B cell (primary cell): ENCODE data around the gene DPP9. TPM values are rescaled to one million over a fixed set of nuclear protein-coding genes. Genes with fewer than 3 reads are reported as not detected.

Experiments used
- ATAC-seq: fragments of 200-7000 bp; cut with Tn5 transposase; one replicate; pipeline ENCODE4 v1.10.0; 2021; ENCODE audit warnings: low read depth, mild to moderate bottlenecking, moderate number of reproducible peaks, moderate library complexity
- CTCF ChIA-PET: fragments of 350-600 bp; sonication (Branson Sonifier 250); formaldehyde crosslinking; loops from one replicate; lab custom pipeline; 2021; ENCODE audit warnings: antibody characterized with exemption, inconsistent platforms; lab: Charles Lee
- POLR2A ChIA-PET: fragments of 350-600 bp; sonication (Branson Sonifier 250); formaldehyde crosslinking; loops from one replicate; lab custom pipeline; 2021; ENCODE audit warnings: antibody characterized with exemption; lab: Charles Lee
- DNase-seq: peaks from one replicate; pipeline ENCODE4 v3.0.0; 2013
- H2AFZ ChIP-seq: 2 replicates; pipeline ENCODE4 v1.6.1; 2012; ENCODE audit warnings: mild to moderate bottlenecking, low read depth, low read length; ENCODE audit not compliant: insufficient read depth, poor library complexity, severe bottlenecking
- H3K27ac ChIP-seq, 2 donors: 1 replicate in 1 of 2; 2 replicates in 1 of 2; pipeline ENCODE4 v1.5.1; 2012 to 2013; ENCODE audit warnings: low read length in 2 of 2, mild to moderate bottlenecking in 2 of 2, moderate library complexity in 1 of 2
- H3K27me3 ChIP-seq, 4 experiments: fragments of 200-600 bp in 1 of 4; sonication (generic) in 1 of 4; replicated peaks in 1 of 4; 1 replicate in 2 of 4; 2 replicates in 2 of 4; pipeline versions ENCODE4 v1.6.1 to v1.7.0; 2013 to 2016; ENCODE audit warnings: low read length in 3 of 4, mild to moderate bottlenecking in 2 of 4, mixed read lengths in 1 of 4, moderate library complexity in 1 of 4; ENCODE audit not compliant: insufficient read depth in 4 of 4, control insufficient read depth in 3 of 4; ENCODE audit errors: control extremely low read depth in 1 of 4
- H3K36me3 ChIP-seq, 2 experiments: replicated peaks in 1 of 2; 1 replicate in 1 of 2; 2 replicates in 1 of 2; pipeline versions ENCODE4 v1.6.1 to v1.7.1; 2013; ENCODE audit warnings: low read length in 1 of 2; ENCODE audit not compliant: insufficient read depth in 2 of 2, control insufficient read depth in 1 of 2; ENCODE audit errors: control extremely low read depth in 1 of 2, extremely low read depth in 1 of 2
- H3K4me1 ChIP-seq, 2 donors: fragments of 200-600 bp in 1 of 2; sonication (generic) in 1 of 2; 1 replicate in 1 of 2; 2 replicates in 1 of 2; pipeline versions ENCODE4 v1.5.1 to v1.6.1; 2013 to 2017; ENCODE audit warnings: low read length in 2 of 2; ENCODE audit not compliant: control insufficient read depth in 2 of 2, insufficient read depth in 2 of 2
- H3K4me2 ChIP-seq: replicated peaks from 2 replicates; pipeline ENCODE3; 2012; ENCODE audit warnings: mild to moderate bottlenecking, low read depth, low read length; ENCODE audit not compliant: poor library complexity, severe bottlenecking
- H3K4me3 ChIP-seq, 5 experiments: fragments of 200-600 bp in 1 of 5; sonication (generic) in 1 of 5; 1 replicate in 3 of 5; 2 replicates in 2 of 5; pipeline versions ENCODE4 v1.5.1 to v1.7.0; 2011 to 2016; ENCODE audit warnings: low read length in 4 of 5, mild to moderate bottlenecking in 4 of 5, low read depth in 2 of 5, control low read depth in 1 of 5, moderate library complexity in 1 of 5; ENCODE audit not compliant: insufficient read depth in 1 of 5; ENCODE audit errors: control extremely low read depth in 1 of 5, extremely low read depth in 1 of 5
- H3K79me2 ChIP-seq: fragments of 200-600 bp; sonication (generic); one replicate; pipeline ENCODE4 v1.6.0; 2016; ENCODE audit warnings: low read length; ENCODE audit not compliant: control insufficient read depth, insufficient read depth
- H3K9ac ChIP-seq: fragments of 200-600 bp; sonication (generic); 2 replicates; pipeline ENCODE4 v1.6.1; 2017; ENCODE audit warnings: mild to moderate bottlenecking, low read length, moderate library complexity
- H3K9me3 ChIP-seq, 3 donors: one replicate each; pipeline versions ENCODE4 v1.6.1 to v1.7.1; 2013; ENCODE audit warnings: low read length in 2 of 3; ENCODE audit not compliant: control insufficient read depth in 2 of 3, insufficient read depth in 1 of 3; ENCODE audit errors: control extremely low read depth in 1 of 3
- H4K20me1 ChIP-seq: 2 replicates; pipeline ENCODE4 v1.6.0; 2012; ENCODE audit warnings: mild to moderate bottlenecking, low read length; ENCODE audit not compliant: insufficient read depth, control insufficient read depth, poor library complexity, severe bottlenecking
- H3K27ac Mint-ChIP-seq: one replicate; pipeline ENCODE4 v1.8.0; 2021; ENCODE audit warnings: mixed read lengths
- H3K27me3 Mint-ChIP-seq: one replicate; pipeline ENCODE4 v1.8.0; 2021; ENCODE audit warnings: mixed read lengths
- H3K4me1 Mint-ChIP-seq: one replicate; pipeline ENCODE4 v1.8.0; 2021; ENCODE audit warnings: mixed read lengths
- H3K4me3 Mint-ChIP-seq: one replicate; pipeline ENCODE4 v1.8.0; 2021; ENCODE audit warnings: mixed read lengths
- H3K9me3 Mint-ChIP-seq: one replicate; pipeline ENCODE4 v1.8.0; 2022; ENCODE audit warnings: mixed read lengths; ENCODE audit not compliant: insufficient read depth
- CTCF ChIP-seq: fragments of 200-600 bp; IDR thresholded peaks from one replicate; pipeline ENCODE4 v1.8.0; 2022; ENCODE audit warnings: antibody characterized with exemption, mild to moderate bottlenecking
- EZH2 ChIP-seq: IDR thresholded peaks from 2 replicates; pipeline ENCODE4 v1.6.1; 2012; ENCODE audit warnings: borderline replicate concordance, low read depth, mild to moderate bottlenecking, moderate library complexity, low read length; ENCODE audit not compliant: insufficient read depth, poor library complexity, severe bottlenecking
- WGBS: methylation state at CpG from one replicate; pipeline ENCODE4 v1.1.5; 2013; ENCODE audit warnings: missing lambda C conversion rate; ENCODE audit not compliant: insufficient coverage; 5-methylcytosine and 5-hydroxymethylcytosine counted together
- intact Hi-C: fragments of 100-400 bp; cut with micrococcal nuclease; formaldehyde crosslinking; loops from one replicate; pipeline ENCODE4 v1.10.0; 2022
- polyA plus RNA-seq: library from polyadenylated mRNA; depleted of rRNA; stranded (reverse); fragments of >200 nt; gene quantifications from 2 replicates; pipeline ENCODE4 v1.2.3, GENCODE V29; 2012
- total RNA-seq, 2 donors: library from RNA; stranded (reverse); fragments of 120-200 nt in 1 of 2; gene quantifications; 1 replicate in 1 of 2; 2 replicates in 1 of 2; pipeline versions ENCODE4 v1.2.3 to v1.2.4, GENCODE V29; 2013 to 2022

The DPP9 gene
- total and polyA plus RNA-seq, 2 donors (not counting 1 experiment from before 2014, with no cell fraction given) = 47.3 to 109 TPM

GRCh38 chr19:4722671-4723594 is 709 bp downstream of the DPP9 start:
- Histone ChIP-seq H3K4me3 (peak overlapping the region; percentile 58 to 97 (median 91)), H3K27ac (peak overlapping the region in 1 of 2 donors; percentile 89), H3K9me3 (no peaks in the 10 kb centered on the region), H4K20me1 (peaks cover 33% of the 10 kb centered on the region), H3K4me2 (peak overlapping the region; percentile 95), H3K36me3 (peaks cover 0 to 36% of the 10 kb centered on the region in 2 experiments), H2AFZ (peak overlapping the region; percentile 73), H3K4me1 (peaks cover 20 to 26% of the 10 kb centered on the region in 2 donors), H3K27me3 (no peaks in the 10 kb centered on the region), H3K9ac (peak overlapping the region; percentile 92), H3K79me2 (peaks cover 42% of the 10 kb centered on the region)
- H3K4me3 Mint-ChIP-seq = peak overlapping the region; percentile 97
- peak overlapping the region; percentile 94 for H3K27ac Mint-ChIP-seq
- CTCF ChIA-PET = interaction anchor here (1.7 to 2.2 kb wide), 2 partner anchors 9 to 68 kb away, joined by 7 read pairs; partner anchors contain the start of gene FEM1A
- 5% methylated on average over 25 of the region's 28 CpGs for WGBS
- no peaks in the 10 kb centered on the region for H3K9me3 Mint-ChIP-seq
- intact Hi-C loops = loop anchor here (5.0 kb wide), 3 partner anchors 961 to 1649 kb away; partner anchors contain the start of genes ALKBH7, APBA3, MRPL54 and RPL36
- DNase-seq (no peak), ATAC-seq (no peak)
- TF ChIP-seq EZH2 (no peak), CTCF (no peak)
- H3K4me1 Mint-ChIP-seq = peaks cover 45% of the 10 kb centered on the region
- POLR2A ChIA-PET = interaction anchor here (1.2 kb wide), 1 partner anchor 68 kb away, joined by 3 read pairs; the partner anchor contains the start of gene FEM1A
- H3K27me3 Mint-ChIP-seq = peaks cover 3% of the 10 kb centered on the region
